Measurements from ENCODE around the gene HS3ST3A1. TPM values are rescaled to one million over a fixed set of nuclear protein-coding genes. Genes with fewer than 3 reads are reported as not detected.

HS3ST3A1 gene
- total RNA-seq, 1 experiment from 2014 or later, result not detected

GRCh38 chr17:13476720-13477119, 125.0 kb downstream of the HS3ST3A1 start:
- no TSS peak for BruUV-seq (replicated peaks)
- POLR2A ChIA-PET, result no interaction called here
- H3K36me3 Mint-ChIP-seq (ENCODE audit: insufficient read depth, unreplicated experiment), result no peaks in the 10 kb centered on the region
- intact Hi-C loops (cut with micrococcal nuclease; ENCODE audit: unreplicated experiment), result no loop called here
- H3K27me3 Mint-ChIP-seq (ENCODE audit: insufficient read depth, unreplicated experiment), result no peaks in the 10 kb centered on the region
- Histone ChIP-seq H3K9me3 (no peaks in the 10 kb centered on the region), H3K4me1 (peaks cover 14% of the 10 kb centered on the region), H3K27me3 (replicated peaks; ENCODE audit: control insufficient read depth, insufficient read depth, low read length) (no peaks in the 10 kb centered on the region), H3K4me3 (ENCODE audit: low read depth, low read length) (no peak overlapping the region), H3K36me3 (ENCODE audit: control insufficient read depth, insufficient read depth, low read length) (no peaks in the 10 kb centered on the region)
- peak in 1 of 2 experiments; percentile 0 for DNase-seq
- no peak for TF ChIP-seq CTCF (IDR thresholded peaks at IDR 0.05; ENCODE audit: insufficient read depth in 1 of 2, low read depth in 1 of 2, low read length in 1 of 2, severe bottlenecking in 1 of 2, unreplicated experiment in 1 of 2)
- H3K4me1 Mint-ChIP-seq (ENCODE audit: low read depth, unreplicated experiment), result peaks cover 8% of the 10 kb centered on the region
- CTCF ChIA-PET, result no interaction called here
- H3K27ac Mint-ChIP-seq (ENCODE audit: unreplicated experiment), result peak overlapping the region; percentile 28
- H3K4me3 Mint-ChIP-seq (ENCODE audit: unreplicated experiment), result no peak overlapping the region
- peaks cover 29% of the 10 kb centered on the region for H3K9me3 Mint-ChIP-seq (ENCODE audit: unreplicated experiment)

GRCh38 chr17:13475574-13476223, 126.0 kb downstream of the HS3ST3A1 start:
- Histone ChIP-seq H3K4me3 (ENCODE audit: low read depth, low read length) (no peak overlapping the region), H3K27me3 (replicated peaks; ENCODE audit: control insufficient read depth, insufficient read depth, low read length) (no peaks in the 10 kb centered on the region), H3K9me3 (no peaks in the 10 kb centered on the region), H3K4me1 (peaks cover 14% of the 10 kb centered on the region), H3K36me3 (ENCODE audit: control insufficient read depth, insufficient read depth, low read length) (no peaks in the 10 kb centered on the region)
- CTCF ChIA-PET, result no interaction called here
- no TSS peak for BruUV-seq (replicated peaks)
- Mint-ChIP-seq H3K4me3 (ENCODE audit: unreplicated experiment) (no peak overlapping the region), H3K9me3 (ENCODE audit: unreplicated experiment) (peaks cover 29% of the 10 kb centered on the region), H3K36me3 (ENCODE audit: insufficient read depth, unreplicated experiment) (no peaks in the 10 kb centered on the region), H3K27me3 (ENCODE audit: insufficient read depth, unreplicated experiment) (no peaks in the 10 kb centered on the region), H3K27ac (ENCODE audit: unreplicated experiment) (no peak overlapping the region), H3K4me1 (ENCODE audit: low read depth, unreplicated experiment) (peaks cover 8% of the 10 kb centered on the region)
- intact Hi-C loops (cut with micrococcal nuclease; ENCODE audit: unreplicated experiment), result no loop called here
- DNase-seq, result no peak
- no peak for TF ChIP-seq CTCF (IDR thresholded peaks at IDR 0.05; ENCODE audit: insufficient read depth in 1 of 2, low read depth in 1 of 2, low read length in 1 of 2, severe bottlenecking in 1 of 2, unreplicated experiment in 1 of 2)
- POLR2A ChIA-PET, result no interaction called here

- ChIA-PET POLR2A (no interaction called here), CTCF (no interaction called here)
- H3K27me3 Mint-ChIP-seq (ENCODE audit: insufficient read depth, unreplicated experiment), result no peaks in the 10 kb centered on the region
- H3K27ac Mint-ChIP-seq (ENCODE audit: unreplicated experiment), result no peak overlapping the region
- peaks cover 8% of the 10 kb centered on the region for H3K4me1 Mint-ChIP-seq (ENCODE audit: low read depth, unreplicated experiment)
- H3K36me3 Mint-ChIP-seq (ENCODE audit: insufficient read depth, unreplicated experiment), result no peaks in the 10 kb centered on the region
- peaks cover 19% of the 10 kb centered on the region for H3K9me3 Mint-ChIP-seq (ENCODE audit: unreplicated experiment)
- Histone ChIP-seq H3K4me3 (ENCODE audit: low read depth, low read length) (no peak overlapping the region), H3K27me3 (replicated peaks; ENCODE audit: control insufficient read depth, insufficient read depth, low read length) (no peaks in the 10 kb centered on the region), H3K36me3 (ENCODE audit: control insufficient read depth, insufficient read depth, low read length) (no peaks in the 10 kb centered on the region), H3K9me3 (no peaks in the 10 kb centered on the region), H3K4me1 (peaks cover 14% of the 10 kb centered on the region)
- no peak for DNase-seq
- no peak overlapping the region for H3K4me3 Mint-ChIP-seq (ENCODE audit: unreplicated experiment)
- intact Hi-C loops (cut with micrococcal nuclease; ENCODE audit: unreplicated experiment), result no loop called here
- TF ChIP-seq CTCF (IDR thresholded peaks at IDR 0.05; ENCODE audit: insufficient read depth in 1 of 2, low read depth in 1 of 2, low read length in 1 of 2, severe bottlenecking in 1 of 2, unreplicated experiment in 1 of 2), result no peak
- BruUV-seq (replicated peaks), result no TSS peak
Observed at GRCh38 chr17:13474073-13474800, 127.5 kb downstream of the HS3ST3A1 start.

Measured in Caco-2 (cell line).